Sigmoid colon (tissue), 7 donors: ENCODE measurements around the gene PXN. TPM values are rescaled to one million over a fixed set of nuclear protein-coding genes. Genes with fewer than 3 reads are reported as not detected.

Source experiments
- DNase-seq: peaks from one replicate; pipeline ENCODE4 v3.0.0-alpha.2; 2019
- H3K27ac ChIP-seq, 4 donors: fragments of 200-600 bp; sonication (generic); one replicate each; pipeline ENCODE4 v1.5.1; 2016 to 2019; ENCODE audit warnings: mild to moderate bottlenecking in 1 of 4
- H3K27me3 ChIP-seq, 3 donors: fragments of 200-600 bp; sonication (generic); one replicate each; pipeline ENCODE4 v1.5.1; 2019; ENCODE audit warnings: mild to moderate bottlenecking in 1 of 3
- H3K36me3 ChIP-seq, 4 donors: fragments of 200-600 bp; sonication (generic); one replicate each; pipeline ENCODE4 v1.5.1; 2016 to 2019
- H3K4me1 ChIP-seq, 4 donors: fragments of 200-600 bp; sonication (generic); one replicate each; pipeline ENCODE4 v1.5.1; 2017 to 2019
- H3K4me3 ChIP-seq, 4 donors: fragments of 200-600 bp; sonication (generic); one replicate each; pipeline ENCODE4 v1.5.1; 2017 to 2019; ENCODE audit warnings: mild to moderate bottlenecking in 2 of 4, moderate library complexity in 1 of 4
- H3K9me3 ChIP-seq, 4 donors: fragments of 200-600 bp in 3 of 4; sonication (generic) in 3 of 4; one replicate each; pipeline versions ENCODE4 v1.5.1 to v1.6.1; 2013 to 2019
- EP300 ChIP-seq, 4 donors: sonication (generic); formaldehyde crosslinking; IDR thresholded peaks; one replicate each; pipeline ENCODE4 v1.6.1; 2017; ENCODE audit warnings: antibody characterized with exemption in 4 of 4
- POLR2A ChIP-seq, 2 donors: fragments of 450-650 bp; IDR thresholded peaks; one replicate each; pipeline ENCODE4 v1.6.1; 2016; ENCODE audit warnings: antibody characterized with exemption in 2 of 2, mild to moderate bottlenecking in 2 of 2, moderate library complexity in 2 of 2
- POLR2AphosphoS5 ChIP-seq, 4 donors: sonication (generic); formaldehyde crosslinking; IDR thresholded peaks; one replicate each; pipeline ENCODE4 v1.6.1; 2017; ENCODE audit warnings: antibody characterized with exemption in 4 of 4
- WGBS, 2 donors: extraction: QIAGEN DNeasy Blood & Tissue Kit; methylation state at CpG; one replicate each; pipeline ENCODE4 v1.1.7; 2013; 5-methylcytosine and 5-hydroxymethylcytosine counted together
- intact Hi-C: fragments of 100-400 bp; cut with DNase I; formaldehyde crosslinking; loops from one replicate; pipeline ENCODE4 v1.15.1; 2023
- polyA plus RNA-seq, 3 donors: library from polyadenylated mRNA; stranded (reverse); fragments of 200-250 nt; gene quantifications; one replicate each; pipeline ENCODE4 v1.2.3, GENCODE V29; 2013
- total RNA-seq, 4 donors: library from RNA; depleted of rRNA; stranded (reverse); fragments of >200 nt; gene quantifications; one replicate each; pipeline ENCODE4 v1.1.0, GENCODE V29; 2016
- TF ChIP-seq, protein P1 (sequence below), 4 experiments: fragments of 450-650 bp in 3 of 4; fragments of 200-600 bp in 1 of 4; IDR thresholded peaks; one replicate each; pipeline ENCODE4 v1.5.1; 2016 to 2019; ENCODE audit warnings: antibody characterized with exemption in 4 of 4, mild to moderate bottlenecking in 3 of 4, moderate library complexity in 2 of 4
- donor health status: healthy with polysubstance abuse.
- donor health status: Bipolar disorder and iron deficiency.
- donor health status: healthy.

Gene PXN
- total and polyA plus RNA-seq, 7 donors = 41.0 to 127 (median 79.3) TPM

DNA sequence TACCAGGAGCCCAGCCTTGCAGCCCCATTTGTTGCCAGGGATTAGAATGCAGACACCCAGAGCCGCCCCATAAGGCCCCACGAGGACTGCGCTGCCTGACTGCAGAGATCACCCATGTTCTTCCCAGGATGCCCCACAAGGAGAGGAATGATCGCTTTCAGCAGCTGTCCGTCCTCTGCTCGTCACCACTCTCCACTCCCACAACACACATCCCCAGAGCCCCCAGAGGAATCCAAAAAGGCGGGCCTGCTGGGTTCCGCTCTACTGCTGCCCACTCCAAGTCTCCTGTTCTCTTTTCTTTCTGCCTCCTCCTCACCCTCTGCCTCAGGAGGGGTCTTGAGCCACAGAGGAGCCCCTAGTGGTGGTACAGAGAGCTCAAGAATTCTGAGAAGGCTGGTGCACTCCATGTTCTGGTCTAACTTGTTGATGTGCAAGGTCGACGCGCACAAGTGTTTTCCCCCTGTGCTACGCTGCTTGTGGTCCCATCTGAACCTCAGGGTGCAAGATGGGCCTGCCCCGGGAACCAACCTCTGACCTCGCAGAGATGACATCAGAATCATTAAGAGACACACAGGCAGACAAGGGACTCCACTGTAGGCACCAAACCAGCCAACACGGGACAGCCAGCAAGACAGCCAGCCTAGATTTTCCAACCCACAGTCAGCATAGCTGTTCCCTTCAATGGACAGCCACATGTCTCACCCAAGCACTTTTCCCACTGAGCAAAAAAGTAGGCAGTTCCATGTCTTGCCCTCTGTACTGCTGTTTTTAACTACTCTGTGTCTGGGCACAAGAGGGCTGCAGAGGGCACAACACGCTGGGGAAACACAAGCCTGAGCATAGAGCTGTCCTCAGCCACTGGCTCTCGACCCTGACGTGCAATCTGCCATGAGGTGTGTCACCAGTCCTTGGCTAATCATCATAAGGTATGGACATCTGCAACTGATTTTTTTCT is 29.9 kb downstream of the PXN start:
- H3K9me3 ChIP-seq = no peaks in the 10 kb centered on the region
- H3K4me3 ChIP-seq = peak overlapping the region in 1 of 4 donors; percentile 6
- no peaks in the 10 kb centered on the region for H3K36me3 ChIP-seq
- DNase-seq = no peak
- TF ChIP-seq, protein P1, sequence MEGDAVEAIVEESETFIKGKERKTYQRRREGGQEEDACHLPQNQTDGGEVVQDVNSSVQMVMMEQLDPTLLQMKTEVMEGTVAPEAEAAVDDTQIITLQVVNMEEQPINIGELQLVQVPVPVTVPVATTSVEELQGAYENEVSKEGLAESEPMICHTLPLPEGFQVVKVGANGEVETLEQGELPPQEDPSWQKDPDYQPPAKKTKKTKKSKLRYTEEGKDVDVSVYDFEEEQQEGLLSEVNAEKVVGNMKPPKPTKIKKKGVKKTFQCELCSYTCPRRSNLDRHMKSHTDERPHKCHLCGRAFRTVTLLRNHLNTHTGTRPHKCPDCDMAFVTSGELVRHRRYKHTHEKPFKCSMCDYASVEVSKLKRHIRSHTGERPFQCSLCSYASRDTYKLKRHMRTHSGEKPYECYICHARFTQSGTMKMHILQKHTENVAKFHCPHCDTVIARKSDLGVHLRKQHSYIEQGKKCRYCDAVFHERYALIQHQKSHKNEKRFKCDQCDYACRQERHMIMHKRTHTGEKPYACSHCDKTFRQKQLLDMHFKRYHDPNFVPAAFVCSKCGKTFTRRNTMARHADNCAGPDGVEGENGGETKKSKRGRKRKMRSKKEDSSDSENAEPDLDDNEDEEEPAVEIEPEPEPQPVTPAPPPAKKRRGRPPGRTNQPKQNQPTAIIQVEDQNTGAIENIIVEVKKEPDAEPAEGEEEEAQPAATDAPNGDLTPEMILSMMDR (IDR thresholded peaks at IDR 0.05) = no peak
- TF ChIP-seq POLR2AphosphoS5 (IDR thresholded peaks at IDR 0.05) = no peak
- no peak for TF ChIP-seq EP300 (IDR thresholded peaks at IDR 0.05)
- TF ChIP-seq POLR2A (IDR thresholded peaks at IDR 0.05) = no peak
- H3K27ac ChIP-seq = peak overlapping the region; percentile 89 to 95 (median 92)
- intact Hi-C loops = no loop called here
- H3K4me1 ChIP-seq = peaks cover 0 to 100% (median 100%) of the 10 kb centered on the region in 4 donors
- 83 to 91% methylated on average over 18 of the region's 18 CpGs for WGBS, 2 donors
- H3K27me3 ChIP-seq = no peaks in the 10 kb centered on the region

DNA sequence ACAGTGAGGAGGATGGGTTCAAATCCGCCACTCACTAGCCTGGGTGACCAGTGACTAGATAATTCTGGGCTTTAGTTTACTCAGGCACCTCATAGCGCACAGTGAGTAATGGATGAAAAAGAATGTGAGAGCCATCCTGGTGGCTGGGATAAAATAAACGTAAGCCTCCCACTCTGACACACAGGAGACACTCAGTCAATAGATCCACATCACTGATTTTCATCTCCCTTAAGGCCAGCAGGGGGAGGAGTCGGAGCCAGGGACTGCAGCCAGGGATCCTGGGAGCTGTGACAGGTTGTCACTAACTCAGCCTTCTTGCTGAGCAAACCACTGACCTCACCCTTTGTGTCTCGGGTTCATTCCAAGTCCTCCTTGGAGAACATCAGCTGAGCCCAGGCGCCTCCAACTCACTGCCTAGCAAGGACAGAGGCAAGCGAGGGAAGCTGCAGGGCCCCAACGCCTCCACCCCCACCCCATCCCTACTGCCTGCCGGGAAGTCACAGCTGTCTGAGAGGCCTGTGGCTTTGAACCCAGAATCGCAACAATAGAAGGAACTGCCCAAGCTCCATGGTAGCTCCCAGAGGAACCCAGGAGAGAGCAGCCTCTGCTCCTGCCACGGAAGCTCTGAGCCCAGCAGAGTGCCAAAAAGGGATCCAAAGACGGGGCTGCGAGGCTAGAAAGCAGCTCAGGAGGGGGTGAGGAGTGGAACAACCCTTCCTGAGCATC is 30.7 kb downstream of the PXN start:
- H3K4me3 ChIP-seq = peak overlapping the region in 1 of 4 donors; percentile 6
- no peaks in the 10 kb centered on the region for H3K9me3 ChIP-seq
- H3K36me3 ChIP-seq = no peaks in the 10 kb centered on the region
- H3K27ac ChIP-seq = peak overlapping the region; percentile 89 to 95 (median 92)
- WGBS, 2 donors = 40 to 50% methylated on average over 13 of the region's 13 CpGs
- TF ChIP-seq, protein P1 (IDR thresholded peaks at IDR 0.05) = peak in 3 of 4 experiments; percentile 30 to 43 (median 36)
- TF ChIP-seq EP300 (IDR thresholded peaks at IDR 0.05) (peak in 2 of 4 donors; percentile 9 to 67), POLR2A (IDR thresholded peaks at IDR 0.05) (no peak), POLR2AphosphoS5 (IDR thresholded peaks at IDR 0.05) (peak; percentile 48 to 82 (median 68))
- H3K4me1 ChIP-seq = peaks cover 0 to 100% (median 100%) of the 10 kb centered on the region in 4 donors
- intact Hi-C loops = no loop called here
- H3K27me3 ChIP-seq = no peaks in the 10 kb centered on the region
- peak; percentile 97 for DNase-seq

- Histone ChIP-seq H3K9me3 (no peaks in the 10 kb centered on the region), H3K36me3 (peaks cover 0 to under 1% (median 0%) of the 10 kb centered on the region in 4 donors), H3K27ac (peak overlapping the region; percentile 89 to 95 (median 92)), H3K4me1 (peaks cover 0 to 97% (median 90%) of the 10 kb centered on the region in 4 donors), H3K27me3 (no peaks in the 10 kb centered on the region), H3K4me3 (no peak overlapping the region)
- TF ChIP-seq POLR2AphosphoS5 (IDR thresholded peaks at IDR 0.05) = peak in 1 of 4 donors; percentile 60
- no peak for TF ChIP-seq EP300 (IDR thresholded peaks at IDR 0.05)
- TF ChIP-seq, protein P1 (IDR thresholded peaks at IDR 0.05) = no peak
- TF ChIP-seq POLR2A (IDR thresholded peaks at IDR 0.05) = no peak
- intact Hi-C loops = no loop called here
- WGBS, 2 donors = 21 to 38% methylated on average over 3 of the region's 3 CpGs
- DNase-seq = peak; percentile 79
Measured at GRCh38 chr12:120231316-120232011, 34.1 kb downstream of the PXN start.

- no peaks in the 10 kb centered on the region for H3K9me3 ChIP-seq
- peaks cover 0 to 97% (median 90%) of the 10 kb centered on the region in 4 donors for H3K4me1 ChIP-seq
- 53 to 83% methylated on average over 6 of the region's 6 CpGs for WGBS, 2 donors
- TF ChIP-seq POLR2AphosphoS5 (IDR thresholded peaks at IDR 0.05) (no peak), EP300 (IDR thresholded peaks at IDR 0.05) (no peak), POLR2A (IDR thresholded peaks at IDR 0.05) (no peak)
- TF ChIP-seq, protein P1 (IDR thresholded peaks at IDR 0.05) = no peak
- peak overlapping the region; percentile 89 to 95 (median 92) for H3K27ac ChIP-seq
- H3K36me3 ChIP-seq = peaks cover 0 to 6% (median 0%) of the 10 kb centered on the region in 4 donors
- no peaks in the 10 kb centered on the region for H3K27me3 ChIP-seq
- intact Hi-C loops = no loop called here
- no peak for DNase-seq
- H3K4me3 ChIP-seq = no peak overlapping the region
Measured at GRCh38 chr12:120230974-120231315, 34.6 kb downstream of the PXN start.
